GM19025 (cell line): Measurements from ENCODE around the gene RLF.

Experiments
- ATAC-seq: cut with Tn5 transposase; IDR thresholded peaks from one replicate; pipeline ENCODE4 v1.9.1; 2021; ENCODE audit warnings: mild to moderate bottlenecking, low read depth, moderate library complexity; ENCODE audit not compliant: unreplicated experiment

RLF gene

DNA sequence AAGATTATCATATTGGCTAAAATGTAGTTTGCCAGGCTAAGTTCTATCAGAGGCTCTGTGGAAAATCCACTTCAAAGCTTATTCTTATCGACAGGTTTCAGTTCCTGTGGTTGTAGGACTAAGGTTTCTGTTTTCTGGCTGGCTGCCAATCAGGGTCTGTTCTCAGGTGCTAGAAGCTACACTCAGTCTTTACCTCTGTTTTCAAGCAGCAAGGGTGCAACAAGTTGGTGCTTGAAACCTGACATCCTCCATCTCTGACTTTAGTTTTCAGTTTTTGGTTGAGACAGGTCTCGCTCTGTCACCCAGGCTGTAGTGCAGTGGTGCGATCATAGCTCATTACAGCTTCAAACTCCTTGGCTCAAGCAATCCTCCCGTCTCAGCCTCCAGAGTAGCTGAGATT is 71.3 kb downstream of the RLF start:
- peak; percentile 75 for ATAC-seq

DNA sequence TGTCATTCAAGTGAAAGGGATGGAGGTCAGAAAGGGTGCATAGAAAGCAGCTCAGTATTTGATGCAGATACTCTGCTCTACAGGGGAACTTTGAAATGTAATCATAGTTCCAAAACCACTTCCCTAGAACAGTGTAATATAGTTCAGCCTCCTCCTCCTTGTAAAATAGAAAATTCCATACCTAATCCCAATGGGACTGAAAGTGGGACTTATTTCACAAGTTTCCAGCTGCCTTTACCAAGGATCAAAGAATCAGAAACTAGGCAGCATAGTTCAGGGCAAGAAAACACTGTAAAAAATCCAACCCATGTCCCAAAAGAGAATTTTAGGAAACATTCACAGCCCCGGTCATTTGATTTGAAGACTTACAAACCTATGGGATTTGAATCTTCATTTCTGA is 78.4 kb downstream of the RLF start:
- ATAC-seq: no peak

DNA sequence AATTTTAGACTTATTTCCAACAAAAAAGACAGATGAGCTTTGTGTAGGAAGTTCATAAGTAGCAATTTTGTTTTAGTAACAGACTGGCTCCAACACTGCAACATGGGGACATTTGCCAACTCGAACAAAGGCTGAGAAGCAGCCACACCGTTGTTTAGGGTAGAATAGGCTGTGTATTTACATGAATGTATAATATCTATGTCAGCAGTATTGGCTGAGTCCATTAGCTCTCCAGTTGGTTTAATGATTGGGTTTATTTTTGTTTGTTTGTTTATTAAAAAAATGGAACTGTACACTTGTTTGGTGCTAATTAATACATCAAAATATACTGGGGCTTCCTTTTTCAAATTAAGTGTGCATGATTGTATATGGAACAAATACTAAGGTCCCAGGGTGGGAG is 79.2 kb downstream of the RLF start:
- ATAC-seq: no peak

GRCh38 chr1:40241362-40241761 is 80.2 kb downstream of the RLF start:
- peak; percentile 7 for ATAC-seq

DNA sequence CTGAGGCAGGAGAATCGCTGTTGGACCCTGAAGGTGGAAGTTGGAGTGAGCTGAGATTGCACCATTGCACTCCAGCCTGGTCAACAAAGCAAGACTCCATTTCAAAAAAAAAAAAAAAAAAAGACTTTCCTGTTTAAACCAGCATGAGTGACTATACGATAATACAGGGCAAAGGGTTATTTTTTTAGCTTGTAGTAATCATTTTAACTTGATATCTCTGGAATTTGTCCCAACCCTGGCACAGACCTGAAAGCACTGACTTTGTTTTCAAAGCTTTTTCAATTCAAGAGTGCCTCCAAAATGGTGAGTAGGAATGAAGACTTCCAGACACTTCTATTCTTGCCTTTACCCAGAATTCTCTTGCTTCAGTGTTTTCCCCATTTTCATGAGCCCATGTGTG is 82.2 kb downstream of the RLF start:
- no peak for ATAC-seq

- no peak for ATAC-seq
Measured at GRCh38 chr1:40244138-40244744, 83.1 kb downstream of the RLF start.

GRCh38 chr1:40245686-40246085 is 84.5 kb downstream of the RLF start:
- ATAC-seq: no peak

GRCh38 chr1:40247655-40248054 is 86.5 kb downstream of the RLF start, which contains the start of gene TMCO2:
Gene TMCO2 (plus strand): TSS chr1:40247937. CDS start chr1:40247994, 57 bp downstream.
- ATAC-seq: no peak

- no peak for ATAC-seq
Measured at GRCh38 chr1:40248412-40248811, 87.2 kb downstream of the RLF start.

GRCh38 chr1:40251456-40251855 is 90.3 kb downstream of the RLF start:
- no peak for ATAC-seq

DNA sequence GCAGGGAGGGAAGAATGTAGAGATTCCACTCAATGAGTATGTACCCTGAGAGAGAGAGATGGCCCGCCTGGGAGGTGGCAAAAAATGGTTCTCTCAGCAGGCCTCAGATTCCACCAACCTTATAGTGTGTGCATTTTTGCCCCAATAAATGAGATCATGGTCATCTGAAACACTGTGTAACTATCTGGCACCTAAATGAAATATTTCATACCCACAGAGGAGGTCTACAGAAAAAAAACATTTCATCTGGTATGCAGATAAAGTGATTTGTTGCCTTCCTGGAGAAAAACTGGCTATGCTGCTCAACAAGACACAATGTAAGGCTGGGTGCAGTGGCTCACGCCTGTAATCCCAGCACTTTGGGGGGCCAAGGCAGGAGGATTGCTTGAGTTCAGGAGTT is 91.4 kb downstream of the RLF start:
- no peak for ATAC-seq

DNA sequence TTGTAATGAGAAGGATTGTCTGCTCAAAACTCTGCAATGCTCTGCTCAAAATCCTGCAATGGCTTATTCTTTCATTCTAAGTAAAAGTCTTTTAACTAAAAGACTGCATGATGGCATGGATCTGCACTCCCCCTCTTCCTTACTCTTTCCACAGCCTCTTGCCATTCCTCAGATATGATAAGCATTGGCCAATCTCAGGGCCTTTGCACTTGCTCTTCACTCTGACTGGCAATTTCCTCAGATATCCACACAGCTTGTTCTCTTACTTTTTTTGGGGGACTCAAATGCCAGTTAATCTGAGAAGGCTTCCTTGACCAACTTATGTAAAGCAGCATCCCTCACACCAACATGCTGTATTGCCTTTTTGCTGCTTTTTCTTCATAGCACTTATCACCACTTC is 94.0 kb downstream of the RLF start:
- no peak for ATAC-seq

DNA sequence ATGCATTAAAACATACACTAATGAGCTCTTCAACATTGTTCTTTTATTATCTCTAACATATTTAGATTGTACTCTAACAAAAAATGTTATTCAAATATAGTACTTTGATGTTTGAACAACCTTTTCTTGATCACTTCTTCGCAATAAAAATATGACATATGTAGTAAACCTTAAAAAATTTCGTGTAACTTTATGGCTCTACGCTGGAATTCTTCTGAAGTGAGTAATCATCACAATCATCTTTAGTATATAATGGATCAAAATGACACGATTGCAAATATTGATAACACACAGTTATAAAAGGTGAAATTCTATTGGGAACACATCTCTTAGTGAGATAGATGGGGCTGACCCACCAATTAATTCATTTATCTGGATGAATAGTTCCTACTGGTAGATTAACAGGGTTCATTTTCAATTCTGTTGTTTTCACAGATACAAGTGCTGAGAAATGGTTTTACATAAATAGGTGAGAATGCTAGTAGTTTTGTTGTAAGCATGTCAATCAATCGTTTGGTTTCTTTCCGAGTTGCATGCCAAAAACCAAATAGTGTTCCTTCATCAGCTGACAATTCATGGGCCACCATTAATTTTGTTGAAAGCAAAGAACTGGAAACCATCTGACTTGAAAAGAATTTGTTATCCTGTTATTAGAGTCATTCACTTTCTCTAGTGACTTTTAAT is 95.4 kb downstream of the RLF start:
- no peak for ATAC-seq

GRCh38 chr1:40257313-40257687 is 96.1 kb downstream of the RLF start:
- ATAC-seq: no peak

GRCh38 chr1:40257688-40258444 is 96.7 kb downstream of the RLF start, which contains the start of gene ZMPSTE24:
Gene ZMPSTE24 (plus strand): TSS chr1:40258236. CDS start chr1:40258272, 36 bp downstream.
- peak; percentile 92 for ATAC-seq

- ATAC-seq: no peak
Measured at GRCh38 chr1:40258445-40258769, 97.2 kb downstream of the RLF start.

DNA sequence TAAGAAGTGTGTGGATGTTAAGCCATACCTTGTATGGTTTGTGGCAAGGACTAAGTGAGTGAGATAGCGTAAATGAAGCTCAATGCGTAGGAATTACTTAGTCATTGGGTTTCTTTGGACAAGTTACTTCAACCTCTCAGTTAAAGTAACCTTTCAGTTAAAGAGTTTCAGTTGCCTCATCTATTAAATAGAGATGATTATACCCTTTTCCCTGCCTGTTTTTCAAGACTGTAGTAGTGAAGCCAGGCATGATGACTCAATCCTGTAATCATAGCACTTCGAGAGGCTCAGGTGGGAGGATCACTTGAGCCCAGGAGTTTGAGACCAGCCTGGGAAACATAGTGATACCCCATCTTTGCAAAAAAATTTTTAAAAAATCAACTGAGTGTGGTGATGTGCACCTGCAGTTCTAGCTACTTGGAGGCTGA is 103.2 kb downstream of the RLF start:
- ATAC-seq: no peak

DNA sequence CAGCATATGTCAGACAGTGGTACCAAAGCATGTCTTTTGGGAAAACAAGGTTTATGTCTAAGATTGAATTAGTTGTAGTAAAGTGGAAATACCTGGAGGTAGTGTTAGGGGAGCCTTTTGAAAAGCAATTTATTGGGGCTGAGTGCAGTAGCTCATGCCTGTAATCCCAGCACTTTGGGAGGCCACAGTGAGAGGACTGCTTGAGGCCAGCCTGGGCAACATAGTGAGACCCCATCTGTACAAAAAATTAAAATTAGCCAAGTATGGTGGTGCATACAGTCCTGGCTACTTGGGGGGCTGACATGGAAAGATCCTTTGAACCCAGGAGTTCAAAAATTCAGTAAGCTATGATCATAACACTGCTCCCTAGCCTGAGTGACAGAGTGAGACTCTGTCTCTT is 104.1 kb downstream of the RLF start:
- no peak for ATAC-seq

DNA sequence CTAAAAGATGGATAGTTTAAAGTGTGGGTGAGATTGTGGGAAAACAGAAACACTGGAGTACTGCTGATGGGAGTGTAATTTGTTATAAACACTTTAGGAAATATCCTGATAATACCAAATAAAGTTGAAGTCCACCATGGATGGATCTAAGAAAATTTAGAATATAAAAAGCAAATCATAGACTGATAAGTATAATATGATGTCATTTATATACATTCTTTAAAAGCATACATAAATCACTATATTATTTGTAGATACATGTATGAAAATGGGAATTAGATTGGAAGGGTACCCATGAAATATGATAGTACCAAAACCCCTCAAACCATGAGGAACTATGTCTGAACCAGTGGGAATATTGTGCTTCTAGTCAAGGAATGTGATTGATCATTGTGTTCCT is 104.7 kb downstream of the RLF start:
- ATAC-seq: no peak

- no peak for ATAC-seq
Measured at GRCh38 chr1:40266786-40267535, 105.8 kb downstream of the RLF start.

GRCh38 chr1:40267767-40268187 is 106.6 kb downstream of the RLF start:
- no peak for ATAC-seq
